ENCODE data around the gene TICAM2.

TICAM2 gene

DNA sequence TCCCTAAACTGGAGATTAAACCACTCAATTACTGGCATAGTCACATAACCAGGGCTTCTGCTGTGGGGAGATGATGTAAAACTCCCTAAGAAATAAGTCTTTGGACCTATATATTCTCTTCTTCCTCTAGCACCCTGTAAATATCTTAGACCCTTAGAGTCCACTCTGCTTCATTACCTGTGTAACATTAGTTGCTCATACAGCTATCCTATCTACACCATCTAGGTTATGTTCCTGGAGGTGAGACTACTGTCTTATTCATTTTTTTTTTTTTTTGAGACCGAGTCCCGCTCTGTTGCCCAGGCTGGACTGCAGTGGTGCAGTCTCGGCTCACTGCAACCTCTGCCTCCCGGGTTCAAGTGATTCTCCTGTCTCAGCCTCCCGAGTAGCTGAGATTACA, 9.6 kb upstream of the TICAM2 start:
- H3K4me3 ChIP-seq (ENCODE audit: low read depth, low read length) = no peak overlapping the region

DNA sequence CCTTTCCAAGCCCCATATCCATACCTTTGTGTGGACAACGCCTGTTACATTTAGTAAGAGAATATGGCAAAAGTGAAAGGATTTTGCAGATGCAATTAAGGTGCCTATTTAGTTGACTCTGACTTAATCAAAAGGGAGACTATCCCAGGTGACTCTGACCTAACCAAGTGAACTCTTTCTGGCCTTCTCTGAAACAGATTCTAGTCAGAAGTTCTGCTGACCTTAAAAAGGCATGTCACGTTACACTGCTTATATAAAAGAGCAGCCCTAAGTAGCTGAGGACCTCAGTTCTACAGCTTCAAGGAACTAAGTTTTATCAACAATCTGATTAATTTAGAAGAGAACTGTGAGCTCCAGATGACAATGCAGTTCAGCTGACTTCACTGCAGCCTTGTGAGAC, 5.7 kb upstream of the TICAM2 start:
- H3K4me3 ChIP-seq (ENCODE audit: low read depth, low read length) = no peak overlapping the region

GRCh38 chr5:115605436-115605835, 3.2 kb upstream of the TICAM2 start:
- no peak overlapping the region for H3K4me3 ChIP-seq (ENCODE audit: low read depth, low read length)

- H3K4me3 ChIP-seq (ENCODE audit: low read depth, low read length) = no peak overlapping the region
Measured at GRCh38 chr5:115602591-115603125, 379 bp upstream of the TICAM2 start.

GRCh38 chr5:115600766-115601165, 1.5 kb downstream of the TICAM2 start:
- no peak overlapping the region for H3K4me3 ChIP-seq (ENCODE audit: low read depth, low read length)

DNA sequence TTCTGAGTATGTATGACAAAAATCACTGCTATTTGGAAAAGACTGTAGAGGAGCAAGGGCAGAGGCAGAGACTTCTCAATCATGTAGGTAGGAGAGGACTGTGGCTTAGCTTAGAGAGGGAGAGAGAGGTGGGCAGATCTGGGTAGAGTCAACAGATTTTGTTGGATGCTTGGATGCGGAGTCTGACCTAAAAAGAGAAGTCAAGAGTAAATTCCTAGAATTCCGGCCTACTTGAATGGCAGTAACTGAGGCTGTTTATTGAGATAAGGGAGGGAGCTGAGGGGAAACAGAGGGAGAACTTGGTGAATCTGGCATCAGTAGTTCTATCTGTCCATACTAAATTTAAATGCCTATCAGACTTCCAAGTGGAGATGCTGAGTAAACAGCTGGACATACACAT, 2.4 kb downstream of the TICAM2 start:
- no peak overlapping the region for H3K4me3 ChIP-seq (ENCODE audit: low read depth, low read length)

DNA sequence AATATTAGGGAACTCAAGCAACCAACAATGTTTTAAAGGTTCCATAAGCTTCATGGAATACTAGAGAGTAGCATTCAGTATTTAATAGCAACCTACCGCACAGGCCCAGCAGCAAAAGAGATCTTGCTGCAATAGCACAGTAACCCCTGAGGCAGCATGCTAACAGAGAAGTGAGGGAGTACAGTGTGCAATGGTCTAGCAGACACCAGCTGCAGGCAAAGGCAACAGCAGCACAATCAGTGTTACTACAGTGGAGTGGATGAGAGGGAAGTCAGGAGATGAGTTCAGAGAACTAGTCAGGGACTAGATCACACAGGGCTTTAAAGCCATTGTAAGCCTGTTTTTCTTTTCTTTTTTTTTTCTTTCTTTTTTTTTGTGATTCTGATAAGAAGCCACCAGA, 2.8 kb downstream of the TICAM2 start:
- no peak overlapping the region for H3K4me3 ChIP-seq (ENCODE audit: low read depth, low read length)

- no peak overlapping the region for H3K4me3 ChIP-seq (ENCODE audit: low read depth, low read length)
Measured at GRCh38 chr5:115594128-115595047, 7.9 kb downstream of the TICAM2 start.

DNA sequence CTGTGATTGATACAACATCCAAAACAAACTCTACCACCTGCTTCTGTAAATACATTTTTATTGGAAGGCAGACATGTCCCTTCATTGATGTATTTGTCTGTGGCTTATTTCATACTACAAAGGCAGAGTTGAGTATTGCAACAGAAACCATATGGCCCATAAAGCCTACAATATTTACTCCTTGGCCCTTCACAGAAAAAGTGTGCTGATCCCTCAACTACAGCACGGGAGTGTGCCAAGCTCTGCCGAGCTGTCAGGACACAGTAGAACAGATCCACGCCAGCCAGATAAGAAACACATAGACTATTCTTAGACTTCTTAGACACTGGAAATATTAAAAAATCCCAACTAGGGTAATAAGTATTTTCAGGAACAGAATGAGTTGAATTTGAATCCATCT, 13.2 kb downstream of the TICAM2 start:
- no peak overlapping the region for H3K4me3 ChIP-seq (ENCODE audit: low read depth, low read length)

- H3K4me3 ChIP-seq (ENCODE audit: low read depth, low read length) = no peak overlapping the region
Measured at GRCh38 chr5:115588640-115589039, 13.6 kb downstream of the TICAM2 start.

GRCh38 chr5:115586525-115587146, 15.6 kb downstream of the TICAM2 start:
- no peak overlapping the region for H3K4me3 ChIP-seq (ENCODE audit: low read depth, low read length)

DNA sequence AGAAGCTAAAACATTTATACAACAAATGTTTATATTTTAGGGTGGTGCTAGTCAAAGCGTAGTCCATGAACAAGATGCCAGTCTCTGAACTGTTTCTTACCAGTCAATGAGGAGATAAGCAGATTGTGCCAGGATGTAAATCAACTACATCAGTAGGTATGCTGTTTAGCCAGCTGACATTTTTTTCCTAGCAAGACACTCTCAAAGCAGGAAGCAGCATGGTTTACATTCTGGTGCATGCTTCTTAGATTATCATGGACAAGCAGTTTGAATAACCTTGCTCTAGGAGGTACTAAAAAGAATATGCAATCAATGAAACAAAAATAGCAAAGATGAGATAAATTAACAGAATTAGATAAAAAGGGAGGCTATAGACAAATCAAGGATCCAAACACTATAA, 17.0 kb downstream of the TICAM2 start:
- no peak overlapping the region for H3K4me3 ChIP-seq (ENCODE audit: low read depth, low read length)

DNA sequence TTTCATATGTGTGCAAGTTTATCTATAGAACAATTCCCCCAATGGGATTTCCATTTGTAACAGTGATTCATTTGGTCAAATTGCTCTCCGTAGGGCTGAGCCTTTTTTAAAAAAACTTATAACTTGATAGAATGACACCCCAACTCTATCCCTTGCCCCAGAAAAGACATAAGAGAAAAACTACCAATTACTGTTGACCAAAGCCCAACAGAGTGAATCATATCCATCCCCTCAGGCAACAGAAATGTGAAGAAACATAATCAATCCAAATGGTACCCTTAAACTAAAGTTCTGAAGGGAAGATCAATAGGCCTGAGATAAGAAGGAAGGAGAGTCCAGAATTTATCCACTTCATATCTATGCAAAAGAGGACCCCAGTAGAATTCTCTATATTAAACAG, 17.8 kb downstream of the TICAM2 start:
- no peak overlapping the region for H3K4me3 ChIP-seq (ENCODE audit: low read depth, low read length)

- no peak overlapping the region for H3K4me3 ChIP-seq (ENCODE audit: low read depth, low read length)
Measured at GRCh38 chr5:115583474-115583873, 18.8 kb downstream of the TICAM2 start.

GRCh38 chr5:115580941-115581340, 21.3 kb downstream of the TICAM2 start:
- H3K4me3 ChIP-seq (ENCODE audit: low read depth, low read length) = no peak overlapping the region

DNA sequence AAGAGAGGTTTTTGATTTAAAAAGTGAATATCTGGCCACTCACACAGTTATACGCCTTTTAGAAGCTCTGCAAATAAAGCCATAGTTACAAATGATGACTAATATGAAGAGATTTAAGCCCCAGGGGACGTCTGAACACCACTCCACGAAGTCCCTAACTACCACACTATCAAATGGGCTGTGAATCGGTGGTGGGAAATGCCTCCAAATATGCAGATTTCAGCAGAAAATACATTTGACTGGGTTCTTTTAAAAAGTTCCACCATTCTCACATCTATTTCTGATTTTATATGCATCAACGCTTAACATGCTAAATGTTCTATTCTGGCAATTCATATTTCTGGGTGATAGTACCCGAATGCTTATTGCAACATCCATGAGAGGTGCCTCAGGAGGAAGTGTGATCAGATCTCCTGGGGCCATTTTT, 22.5 kb downstream of the TICAM2 start:
- no peak overlapping the region for H3K4me3 ChIP-seq (ENCODE audit: low read depth, low read length)

GRCh38 chr5:115579216-115579615, 23.1 kb downstream of the TICAM2 start:
- H3K4me3 ChIP-seq (ENCODE audit: low read depth, low read length) = no peak overlapping the region

- H3K4me3 ChIP-seq (ENCODE audit: low read depth, low read length) = no peak overlapping the region
Measured at GRCh38 chr5:115578657-115579056, 23.6 kb downstream of the TICAM2 start.

DNA sequence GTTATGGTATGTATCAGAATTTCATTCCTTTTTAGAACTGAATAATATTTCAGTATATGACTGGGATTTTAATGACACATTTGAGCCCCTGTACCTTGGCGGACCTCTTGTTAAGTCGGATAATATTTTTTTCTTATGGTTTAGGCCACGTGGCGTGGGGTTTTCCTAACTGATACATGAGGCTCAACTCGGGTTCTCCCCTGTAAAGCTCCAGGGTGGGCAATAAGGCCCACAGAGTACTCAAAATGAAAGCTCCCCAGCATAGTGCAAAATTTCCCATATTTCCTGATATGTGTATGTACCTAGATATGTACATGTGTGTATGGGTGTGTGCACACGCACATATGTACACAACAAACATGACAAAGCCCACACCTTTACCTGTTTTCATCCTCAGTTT, 24.5 kb downstream of the TICAM2 start:
- H3K4me3 ChIP-seq (ENCODE audit: low read depth, low read length) = no peak overlapping the region

GRCh38 chr5:115577329-115577728, 24.9 kb downstream of the TICAM2 start:
- no peak overlapping the region for H3K4me3 ChIP-seq (ENCODE audit: low read depth, low read length)

DNA sequence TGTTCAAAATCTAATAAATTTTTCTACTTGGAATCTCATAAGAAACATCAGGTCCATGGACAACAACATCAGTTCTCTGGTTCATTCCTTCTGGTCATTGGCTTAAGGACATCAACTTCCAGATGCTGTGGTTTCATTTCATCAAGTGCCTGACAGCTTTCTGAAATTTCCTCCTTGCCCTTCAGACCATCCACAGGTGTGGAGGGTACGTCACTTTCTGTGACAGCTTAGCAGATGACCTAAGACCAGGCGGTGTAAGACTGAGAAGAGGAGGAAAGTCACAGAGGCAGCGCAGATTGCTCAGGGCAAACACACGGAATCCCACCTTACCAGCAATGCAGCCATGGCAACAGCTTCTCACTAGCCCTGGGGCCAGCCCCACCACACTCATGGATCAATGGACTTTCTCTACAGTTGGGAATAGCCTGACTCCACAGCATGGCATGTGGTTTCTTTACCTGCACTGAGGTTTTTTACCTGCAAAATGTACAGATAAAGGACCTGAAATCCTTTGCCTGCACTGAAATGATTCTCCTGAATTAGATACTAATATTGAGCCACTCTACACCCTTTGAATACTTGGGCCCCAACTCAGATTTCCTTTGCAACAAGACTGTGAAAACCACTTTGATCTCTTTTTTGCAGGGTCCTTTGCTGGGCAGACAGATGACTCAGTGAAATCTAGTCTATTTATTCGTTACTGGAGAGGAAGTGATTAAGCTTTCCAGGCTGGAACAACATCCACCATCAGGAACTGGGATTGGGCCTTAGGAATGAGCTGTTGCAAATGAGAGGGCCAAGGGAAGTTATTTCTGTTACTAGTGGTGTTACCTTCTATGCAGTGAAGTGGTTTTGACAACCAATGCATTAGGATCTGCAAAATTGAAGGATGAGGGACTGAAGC, 26.9 kb downstream of the TICAM2 start:
- H3K4me3 ChIP-seq (ENCODE audit: low read depth, low read length) = no peak overlapping the region
